Measurements from ENCODE around the gene SMPD1. TPM values are rescaled to one million over a fixed set of nuclear protein-coding genes. Genes with fewer than 3 reads are reported as not detected.

Gene SMPD1
- total RNA-seq, 2 donors from 2014 or later, result 9.4 to 28.7 TPM

DNA sequence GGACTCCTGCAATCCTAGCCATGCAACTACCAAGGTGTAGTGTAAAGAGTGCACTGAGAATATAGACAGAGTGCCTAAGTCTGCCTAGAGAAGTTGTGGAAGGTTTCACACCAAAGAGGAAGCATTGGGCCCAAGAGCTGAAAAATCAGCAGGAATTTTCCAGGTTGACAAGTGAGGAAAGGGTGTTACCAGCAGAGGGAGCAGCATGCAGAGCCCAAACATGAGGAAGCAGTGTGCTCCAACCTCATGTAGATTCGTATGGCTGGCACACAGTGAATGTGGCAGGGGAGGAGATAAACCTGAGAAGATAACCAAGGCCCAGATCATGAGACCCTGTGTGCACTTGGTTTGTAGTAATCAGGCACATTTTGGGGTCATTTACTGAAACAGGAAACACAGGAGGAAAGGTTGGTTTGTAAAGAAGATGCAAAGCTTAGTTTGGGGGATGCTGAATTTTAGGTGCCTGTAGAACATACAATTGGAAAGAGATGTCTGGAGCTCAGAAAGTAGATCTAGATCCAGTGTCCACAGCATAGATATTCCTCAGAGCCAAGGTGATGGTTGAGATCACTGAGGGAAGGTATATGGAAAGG lies 48.8 kb downstream of the SMPD1 start:
- Histone ChIP-seq H3K4me3 (ENCODE audit: low read length) (no peak overlapping the region), H3K27ac (ENCODE audit: low read depth, low read length) (no peak overlapping the region), H3K9ac (ENCODE audit: extremely low read depth, low read length, poor library complexity, severe bottlenecking) (no peak overlapping the region), H3K27me3 (ENCODE audit: control insufficient read depth, insufficient read depth, low read length, poor library complexity, severe bottlenecking) (no peaks in the 10 kb centered on the region), H3K36me3 (ENCODE audit: control insufficient read depth, insufficient read depth, low read length) (no peaks in the 10 kb centered on the region), H3K9me3 (ENCODE audit: control insufficient read depth, low read length) (no peaks in the 10 kb centered on the region), H3K4me1 (ENCODE audit: control insufficient read depth, insufficient read depth, low read length) (peaks cover 21% of the 10 kb centered on the region)
- no peaks in the 10 kb centered on the region for H3K9me3 Mint-ChIP-seq
- peaks cover 3% of the 10 kb centered on the region for H3K4me1 Mint-ChIP-seq
- peak; percentile 86 for DNase-seq
- WGBS, 2 experiments (ENCODE audit: insufficient coverage in 1 of 2, insufficient read length in 1 of 2), result 40 to 51% methylated on average over 1 of the region's 1 CpG
- TF ChIP-seq, protein P1, sequence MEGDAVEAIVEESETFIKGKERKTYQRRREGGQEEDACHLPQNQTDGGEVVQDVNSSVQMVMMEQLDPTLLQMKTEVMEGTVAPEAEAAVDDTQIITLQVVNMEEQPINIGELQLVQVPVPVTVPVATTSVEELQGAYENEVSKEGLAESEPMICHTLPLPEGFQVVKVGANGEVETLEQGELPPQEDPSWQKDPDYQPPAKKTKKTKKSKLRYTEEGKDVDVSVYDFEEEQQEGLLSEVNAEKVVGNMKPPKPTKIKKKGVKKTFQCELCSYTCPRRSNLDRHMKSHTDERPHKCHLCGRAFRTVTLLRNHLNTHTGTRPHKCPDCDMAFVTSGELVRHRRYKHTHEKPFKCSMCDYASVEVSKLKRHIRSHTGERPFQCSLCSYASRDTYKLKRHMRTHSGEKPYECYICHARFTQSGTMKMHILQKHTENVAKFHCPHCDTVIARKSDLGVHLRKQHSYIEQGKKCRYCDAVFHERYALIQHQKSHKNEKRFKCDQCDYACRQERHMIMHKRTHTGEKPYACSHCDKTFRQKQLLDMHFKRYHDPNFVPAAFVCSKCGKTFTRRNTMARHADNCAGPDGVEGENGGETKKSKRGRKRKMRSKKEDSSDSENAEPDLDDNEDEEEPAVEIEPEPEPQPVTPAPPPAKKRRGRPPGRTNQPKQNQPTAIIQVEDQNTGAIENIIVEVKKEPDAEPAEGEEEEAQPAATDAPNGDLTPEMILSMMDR (conservative IDR thresholded peaks at IDR 0.05), result peak; percentile 87
- H3K27me3 Mint-ChIP-seq (ENCODE audit: insufficient read depth), result no peaks in the 10 kb centered on the region
- H3K36me3 Mint-ChIP-seq (ENCODE audit: low read depth), result no peaks in the 10 kb centered on the region
- no peak overlapping the region for H3K4me3 Mint-ChIP-seq
- H3K27ac Mint-ChIP-seq, result no peak overlapping the region

DNA sequence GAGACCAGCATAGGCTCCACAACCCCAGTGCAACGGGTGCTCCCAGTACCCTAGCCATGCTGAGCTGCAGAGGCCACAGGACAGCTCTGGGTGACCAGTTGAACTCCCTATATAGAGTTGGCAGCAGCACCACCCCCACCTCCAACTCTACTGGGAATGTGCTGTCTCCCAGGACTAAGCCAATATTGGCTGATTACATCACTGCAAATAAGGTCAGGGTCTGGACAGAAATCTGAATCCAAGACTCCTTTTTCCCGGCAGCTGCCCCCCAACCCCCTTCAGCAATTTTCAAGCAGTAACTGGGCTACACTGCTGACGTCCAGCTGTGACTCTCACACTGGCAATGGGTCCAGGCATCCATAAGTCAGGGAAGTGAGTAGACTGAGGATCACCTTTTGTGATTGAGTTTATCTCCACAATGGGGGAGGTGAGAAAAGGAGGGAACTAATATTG lies 50.7 kb downstream of the SMPD1 start, which contains the start of gene HPX:
TSS of gene HPX (minus strand) at position 82 of the 453 bp plus-strand sequence. CDS start at position 58, 24 bp downstream.
- 53 to 69% methylated on average over 2 to 3 of the region's 3 CpGs for WGBS, 2 experiments (ENCODE audit: insufficient coverage in 1 of 2, insufficient read length in 1 of 2)

DNA sequence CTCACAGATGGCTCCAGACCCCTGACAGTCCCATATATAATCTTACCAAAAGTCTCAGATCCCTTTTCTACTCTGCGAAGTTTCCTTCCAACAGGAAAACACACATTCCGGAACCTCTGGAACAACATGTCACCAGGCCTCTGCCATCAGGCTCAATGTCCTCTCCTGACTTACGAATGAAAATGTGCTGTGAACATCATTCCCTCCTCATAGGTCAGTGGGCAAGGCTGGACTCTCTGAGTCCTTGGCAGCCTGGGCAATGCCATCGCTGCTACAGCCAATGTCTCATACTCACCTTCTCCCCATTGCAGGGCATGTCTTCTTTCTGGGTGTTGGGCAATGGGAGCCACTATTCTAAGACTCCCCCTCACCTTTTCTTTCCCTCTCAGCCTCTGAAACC lies 52.2 kb downstream of the SMPD1 start:
- no peak overlapping the region for H3K27ac Mint-ChIP-seq
- DNase-seq, result no peak
- Histone ChIP-seq H3K27me3 (ENCODE audit: control insufficient read depth, insufficient read depth, low read length, poor library complexity, severe bottlenecking) (no peaks in the 10 kb centered on the region), H3K36me3 (ENCODE audit: control insufficient read depth, insufficient read depth, low read length) (no peaks in the 10 kb centered on the region), H3K4me1 (ENCODE audit: control insufficient read depth, insufficient read depth, low read length) (peaks cover 21% of the 10 kb centered on the region), H3K27ac (ENCODE audit: low read depth, low read length) (no peak overlapping the region), H3K9ac (ENCODE audit: extremely low read depth, low read length, poor library complexity, severe bottlenecking) (no peak overlapping the region), H3K4me3 (ENCODE audit: low read length) (no peak overlapping the region), H3K9me3 (ENCODE audit: control insufficient read depth, low read length) (no peaks in the 10 kb centered on the region)
- H3K4me3 Mint-ChIP-seq, result no peak overlapping the region
- no peaks in the 10 kb centered on the region for H3K9me3 Mint-ChIP-seq
- TF ChIP-seq, protein P1 (conservative IDR thresholded peaks at IDR 0.05), result no peak
- 95 to 96% methylated on average over 3 to 4 of the region's 4 CpGs for WGBS, 2 experiments (ENCODE audit: insufficient coverage in 1 of 2, insufficient read length in 1 of 2)
- no peaks in the 10 kb centered on the region for H3K27me3 Mint-ChIP-seq (ENCODE audit: insufficient read depth)
- no peaks in the 10 kb centered on the region for H3K36me3 Mint-ChIP-seq (ENCODE audit: low read depth)
- peaks cover 6% of the 10 kb centered on the region for H3K4me1 Mint-ChIP-seq

More for the DNA sequence above, 50.7 kb downstream of the SMPD1 start, which contains the start of gene HPX:
- peaks cover 3% of the 10 kb centered on the region for H3K4me1 Mint-ChIP-seq
- peak within 1 kb of the TSS; percentile 84 for H3K27ac Mint-ChIP-seq
- DNase-seq, result no peak
- Histone ChIP-seq H3K4me1 (ENCODE audit: control insufficient read depth, insufficient read depth, low read length) (peaks cover 21% of the 10 kb centered on the region), H3K27ac (ENCODE audit: low read depth, low read length) (no peak within 1 kb of the TSS), H3K36me3 (ENCODE audit: control insufficient read depth, insufficient read depth, low read length) (no peaks in the 10 kb centered on the region), H3K9ac (ENCODE audit: extremely low read depth, low read length, poor library complexity, severe bottlenecking) (no peak within 1 kb of the TSS), H3K27me3 (ENCODE audit: control insufficient read depth, insufficient read depth, low read length, poor library complexity, severe bottlenecking) (no peaks in the 10 kb centered on the region), H3K9me3 (ENCODE audit: control insufficient read depth, low read length) (no peaks in the 10 kb centered on the region), H3K4me3 (ENCODE audit: low read length) (peak within 1 kb of the TSS; percentile 37)
- peak within 1 kb of the TSS; percentile 37 for H3K4me3 Mint-ChIP-seq
- no peaks in the 10 kb centered on the region for H3K27me3 Mint-ChIP-seq (ENCODE audit: insufficient read depth)
- TF ChIP-seq, protein P1 (conservative IDR thresholded peaks at IDR 0.05), result no peak
- no peaks in the 10 kb centered on the region for H3K36me3 Mint-ChIP-seq (ENCODE audit: low read depth)
- H3K9me3 Mint-ChIP-seq, result no peaks in the 10 kb centered on the region

Data from endodermal cell (in vitro differentiated cells).